HG02840 (cell line): ENCODE results near the gene SPATA3.
A peak's percentile ranks its signal among the peaks of the same experiment; 100 is the strongest.

Experiments
- ATAC-seq: cut with Tn5 transposase; IDR thresholded peaks from one replicate; pipeline ENCODE4 v1.9.1; 2021; ENCODE audit warnings: mild to moderate bottlenecking, moderate library complexity, moderate number of reproducible peaks; ENCODE audit not compliant: unreplicated experiment, low FRiP score

The SPATA3 gene

GRCh38 chr2:231043796-231044195, 47.9 kb downstream of the SPATA3 start:
- no peak for ATAC-seq

DNA sequence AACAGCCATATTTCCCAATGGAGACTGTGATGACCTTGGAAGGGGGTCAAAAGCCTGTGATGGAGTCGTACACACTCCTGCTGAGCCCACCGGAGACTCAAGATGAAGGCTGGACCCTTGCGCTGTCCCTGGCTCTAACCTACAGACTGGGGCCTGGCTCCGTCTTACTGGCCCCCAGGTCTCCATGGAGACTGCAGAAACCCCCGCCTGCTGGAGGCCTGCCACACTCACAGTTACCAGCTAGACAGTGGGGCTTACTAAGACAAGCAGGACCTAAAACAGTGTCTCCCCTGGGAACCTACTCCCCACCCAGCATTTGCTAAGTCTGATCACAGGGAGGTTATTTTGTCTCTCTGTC, 51.0 kb downstream of the SPATA3 start:
- no peak for ATAC-seq

- ATAC-seq: no peak
Observed at GRCh38 chr2:231047274-231047922, 51.5 kb downstream of the SPATA3 start.

DNA sequence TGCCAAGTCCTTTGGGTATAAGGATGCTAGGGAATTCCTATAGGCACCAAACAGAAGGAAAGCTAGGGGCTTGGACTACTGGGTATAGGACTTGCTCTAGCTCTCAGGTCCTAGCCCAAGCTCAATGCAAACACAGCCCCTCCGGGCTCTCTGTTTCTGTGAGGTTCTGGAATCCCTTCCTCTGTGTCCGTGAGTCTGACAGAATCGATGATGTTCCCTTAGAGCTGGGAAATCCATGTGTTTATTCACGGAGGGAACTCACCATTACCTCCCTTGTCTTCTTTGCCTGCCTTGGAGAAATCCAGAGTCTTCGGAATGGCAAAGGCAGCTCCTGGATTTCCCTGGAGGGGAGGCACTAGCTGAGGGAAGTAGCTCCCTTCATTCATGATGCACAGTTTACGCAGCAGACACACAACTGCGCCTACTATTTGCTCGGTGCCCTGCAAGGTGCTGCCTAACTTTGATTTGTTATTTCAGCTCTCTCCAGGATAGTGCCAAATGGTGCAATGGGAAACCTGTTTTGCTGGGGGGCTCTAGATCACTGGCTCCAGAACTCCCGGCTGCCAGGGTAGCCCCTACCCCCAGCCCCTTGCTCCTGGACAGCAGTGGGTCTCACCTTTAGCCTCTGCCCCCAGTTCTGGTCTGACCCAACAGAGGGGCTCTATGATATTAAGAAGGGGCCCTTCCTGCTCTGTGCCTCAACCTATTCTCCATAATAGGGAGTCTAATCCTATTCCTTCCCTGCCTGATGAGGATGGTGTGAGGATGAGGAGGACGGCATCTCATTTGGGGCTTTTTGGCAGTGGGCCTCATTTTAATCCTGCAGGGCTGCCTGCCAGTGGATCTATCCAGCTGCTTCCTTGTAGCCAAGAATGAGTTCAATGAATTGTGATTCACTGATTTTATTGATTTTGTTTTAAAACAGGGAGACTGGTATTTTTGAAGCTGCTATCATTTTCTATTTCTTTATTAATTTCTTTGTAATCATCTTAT, 52.3 kb downstream of the SPATA3 start:
- ATAC-seq: no peak

DNA sequence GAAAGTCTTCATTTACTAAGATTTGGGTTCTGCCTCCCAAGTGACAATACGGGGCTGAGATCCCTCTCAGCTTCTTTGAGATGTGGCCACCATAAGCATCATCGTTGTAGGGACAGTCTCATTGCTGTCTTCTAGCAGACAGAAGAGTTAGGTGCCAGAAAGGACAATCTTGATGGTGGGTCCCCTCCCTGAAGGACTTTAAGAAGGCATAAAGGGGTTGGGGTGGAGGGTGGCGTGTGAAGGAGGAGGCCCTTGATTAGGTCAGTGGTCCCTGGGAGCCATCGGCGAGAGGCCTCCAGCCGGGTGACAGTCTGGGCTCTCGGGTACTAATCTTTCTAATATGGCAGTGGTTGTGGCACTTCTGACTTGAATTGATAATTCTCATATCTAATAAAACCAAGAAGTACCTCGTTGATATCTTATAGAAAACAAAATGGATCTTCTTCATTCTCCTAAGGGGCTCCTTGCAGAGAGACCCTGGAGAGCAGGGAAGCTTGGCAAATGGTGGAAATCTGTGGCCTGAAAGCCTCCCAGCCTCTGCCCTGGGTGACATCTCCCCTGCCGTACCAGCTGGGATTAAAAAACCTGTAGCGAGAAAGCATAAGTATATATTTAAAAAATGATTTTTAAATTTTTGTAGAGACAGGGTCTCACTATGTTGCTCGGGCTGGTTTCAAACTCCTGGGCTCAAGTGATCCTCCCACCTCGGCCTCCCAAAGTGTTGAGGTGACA, 53.5 kb downstream of the SPATA3 start:
- ATAC-seq: no peak

DNA sequence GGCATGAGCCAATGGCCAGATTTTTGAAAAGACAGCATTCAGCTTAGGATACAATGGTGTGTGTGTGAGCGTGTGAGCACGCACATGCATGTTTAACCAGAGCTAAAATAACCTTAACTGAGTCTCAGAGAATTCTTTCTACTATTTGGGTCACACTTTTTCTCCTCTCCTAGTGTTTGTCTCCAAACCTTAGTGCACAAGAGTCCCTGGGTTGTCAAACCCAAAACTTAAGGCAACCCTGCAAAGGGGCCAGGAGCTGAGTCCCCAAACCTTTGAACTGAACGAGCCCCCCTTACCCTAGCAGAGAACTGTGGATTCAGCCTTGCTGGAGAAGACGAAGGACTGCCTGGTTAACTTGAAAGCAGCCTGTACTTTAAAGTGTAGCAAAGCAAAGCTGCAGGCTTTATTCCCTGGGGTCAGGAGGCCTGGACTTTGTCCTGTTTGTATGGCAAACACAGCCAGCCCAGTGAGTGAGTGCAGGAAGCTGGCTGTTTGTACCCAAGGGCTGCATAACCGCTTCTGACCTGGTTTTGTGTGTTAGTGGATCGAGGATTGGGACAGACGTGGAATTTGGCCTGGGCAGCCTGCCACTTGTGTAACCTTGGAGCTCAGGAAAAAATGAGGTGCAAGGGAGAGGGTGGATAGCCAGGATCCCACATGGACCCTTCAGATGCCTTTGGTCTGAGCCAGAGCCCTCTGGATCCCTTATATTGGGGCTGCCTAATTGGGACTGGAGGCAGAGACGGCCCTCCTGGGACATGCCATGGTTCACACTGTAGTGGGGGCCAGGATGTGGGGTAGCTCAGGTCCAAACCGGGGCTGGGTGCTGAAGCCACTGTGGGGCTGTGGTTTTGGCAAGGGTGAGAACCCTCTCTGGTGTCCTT, 54.3 kb downstream of the SPATA3 start:
- no peak for ATAC-seq

DNA sequence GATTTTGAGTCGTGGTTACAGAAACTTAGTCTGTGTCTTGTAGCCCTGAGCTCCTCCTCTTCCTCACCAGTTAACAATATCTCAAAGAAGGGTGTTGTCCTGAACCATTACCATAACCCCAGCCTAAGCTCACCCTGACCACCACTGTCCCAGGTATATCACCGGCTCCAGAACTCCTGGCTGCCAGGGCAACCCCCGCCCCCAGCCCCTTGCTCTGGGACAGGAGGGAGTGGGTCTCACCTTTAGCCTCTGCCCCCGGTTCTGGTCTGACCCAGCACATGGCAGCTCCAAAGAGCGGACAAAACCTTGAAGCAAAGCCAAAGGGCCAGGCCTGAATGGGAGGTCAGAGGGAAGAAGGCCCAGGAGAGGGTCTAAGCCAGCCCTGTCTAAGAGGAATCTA, 55.2 kb downstream of the SPATA3 start:
- ATAC-seq: no peak

DNA sequence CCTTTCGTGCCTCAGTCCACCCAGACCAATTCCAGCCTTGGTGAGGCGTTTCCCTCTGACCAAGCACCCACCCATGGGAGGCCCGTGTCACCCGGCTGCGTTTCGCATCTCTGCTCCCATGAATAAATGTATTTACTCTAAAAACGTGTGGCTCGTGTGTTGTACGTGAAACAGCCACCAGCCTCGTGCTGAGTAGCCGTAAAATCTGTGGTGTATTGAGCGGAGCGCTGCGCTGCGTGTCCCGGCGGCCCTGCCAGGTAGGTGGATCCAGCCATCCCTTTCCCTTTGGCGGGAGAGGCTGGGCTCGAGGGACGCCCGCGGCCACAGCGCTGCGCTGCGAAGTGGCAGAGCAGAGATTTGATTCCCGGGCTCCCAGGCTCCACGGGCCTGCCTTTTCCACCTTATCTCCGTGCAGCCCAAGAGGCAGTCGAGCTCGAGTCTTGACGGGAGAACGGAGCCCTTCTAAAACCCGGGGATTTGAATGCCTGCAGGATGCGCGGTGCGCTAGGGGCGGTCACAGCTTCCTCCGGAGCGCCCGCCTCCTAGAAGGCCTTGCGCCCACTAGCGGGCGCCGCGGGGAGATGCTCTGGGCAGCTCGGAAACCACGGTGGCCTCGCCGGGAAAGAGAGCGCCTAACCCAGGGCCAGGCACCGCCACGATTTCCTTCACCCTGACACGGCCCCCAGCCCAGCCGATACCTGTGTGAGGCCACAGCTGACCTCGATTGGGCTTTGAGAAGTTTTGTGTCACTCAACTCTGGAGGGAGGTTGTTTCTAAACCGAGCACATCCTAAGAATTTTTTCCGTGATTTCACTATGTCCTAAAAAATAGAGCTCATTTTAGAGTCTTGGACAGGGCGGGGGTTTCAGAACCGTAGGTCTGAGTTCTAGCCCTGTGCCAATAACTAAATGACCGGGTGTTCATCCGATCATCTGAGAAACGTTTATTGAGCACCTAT, 56.9 kb downstream of the SPATA3 start:
- no peak for ATAC-seq

DNA sequence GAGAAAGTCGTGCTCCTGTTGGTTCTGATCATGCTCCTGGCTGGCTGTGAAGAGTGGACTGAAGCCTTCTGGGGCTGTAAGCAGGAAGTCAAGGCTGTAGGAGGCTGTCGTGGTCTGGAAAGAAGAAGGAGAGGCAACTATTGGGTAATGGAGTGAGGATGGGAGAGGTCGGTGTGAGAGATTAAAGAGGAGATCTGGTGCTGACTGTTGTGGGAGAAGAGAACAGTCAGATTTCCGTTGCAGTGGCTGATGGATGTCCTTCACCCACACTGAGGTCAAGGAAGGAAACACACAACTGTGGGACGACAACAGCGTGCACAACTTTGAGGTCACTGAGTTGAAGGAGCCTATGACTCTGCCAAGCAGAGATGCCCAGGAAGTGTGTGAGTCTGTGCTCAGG, 57.9 kb downstream of the SPATA3 start:
- ATAC-seq: no peak

DNA sequence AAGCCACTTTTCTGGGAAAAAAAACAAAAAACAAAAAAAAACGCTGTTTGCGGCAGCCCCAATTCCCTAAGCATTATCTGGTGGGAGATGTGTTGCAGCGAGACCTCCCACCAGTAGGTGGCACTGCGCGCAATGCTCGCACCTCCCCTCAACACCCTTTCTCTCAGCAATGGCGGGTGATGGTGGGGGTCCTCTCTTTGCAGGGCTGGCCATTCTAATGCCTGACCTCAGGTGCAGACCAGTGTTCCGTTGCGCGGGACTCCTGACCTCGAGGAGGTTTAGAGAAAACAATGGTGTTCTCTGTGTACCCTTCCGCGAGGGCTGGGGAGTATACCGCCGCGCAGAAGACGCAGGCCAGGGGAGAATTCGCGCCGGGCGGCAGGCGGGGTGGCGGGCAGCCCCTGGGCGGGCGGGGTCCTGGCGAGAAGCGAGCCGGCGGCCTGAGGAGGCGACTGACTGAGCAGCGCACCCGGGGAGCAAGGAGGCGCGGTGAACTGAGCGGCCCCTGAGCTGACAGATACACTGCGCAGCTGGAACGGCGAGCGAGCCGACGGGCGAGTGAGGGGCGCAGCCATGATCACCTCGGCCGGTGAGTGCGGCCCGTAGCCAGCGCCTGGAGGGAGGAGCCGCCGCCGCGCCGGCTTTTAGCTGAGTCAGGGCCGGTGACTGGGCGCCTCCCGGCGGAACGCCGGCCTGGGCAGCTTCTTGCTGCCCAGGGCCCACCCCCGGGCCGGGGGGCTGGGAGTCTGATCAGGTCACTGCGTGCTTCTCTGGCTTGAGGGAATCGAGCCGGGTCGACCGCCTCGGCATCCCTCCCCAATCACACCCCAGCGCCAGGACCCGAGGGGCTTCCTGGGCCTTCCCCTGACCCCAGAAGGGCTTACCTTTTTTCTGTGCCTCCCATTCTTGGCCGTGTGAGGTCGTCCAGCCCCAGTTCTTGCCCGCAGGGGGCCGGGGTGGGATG, 60.8 kb downstream of the SPATA3 start, which contains the start of gene PSMD1:
TSS of gene PSMD1 (plus strand) at position 415 of the 964 bp plus-strand sequence. CDS start at position 574, 159 bp downstream.
- ATAC-seq: peak; percentile 82

DNA sequence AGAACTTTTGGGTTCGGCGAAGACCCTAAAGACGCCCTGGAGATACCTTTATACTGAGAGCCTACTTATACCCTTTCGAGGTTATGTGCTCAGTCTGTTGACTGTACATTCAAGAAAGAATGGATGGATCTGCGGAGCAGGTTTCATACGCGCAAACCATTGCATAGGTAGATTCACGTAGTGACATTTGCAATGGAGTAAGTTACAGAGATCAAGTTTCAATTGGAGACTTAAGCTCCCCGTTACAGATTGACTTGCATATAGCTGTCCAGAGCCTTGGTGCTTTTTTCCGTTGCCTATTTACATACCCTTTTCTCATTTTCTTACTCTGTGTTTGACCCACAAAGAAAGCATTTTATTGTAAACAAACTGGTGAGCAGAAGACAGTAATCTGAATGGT, 61.7 kb downstream of the SPATA3 start:
- ATAC-seq: no peak
